ENCODE results near the gene VASN.

GRCh38 chr16:4376126-4376892 lies 4.7 kb downstream of the VASN start:
- TF ChIP-seq CREB1 (IDR thresholded peaks at IDR 0.05; ENCODE audit: low read depth): no peak
- peak; percentile 4; the same call in 1 of the 2 replicates for TF ChIP-seq POLR2A (IDR thresholded peaks at IDR 0.05; ENCODE audit: low read depth, low read length)
- no peak for TF ChIP-seq RB1 (IDR thresholded peaks at IDR 0.05; ENCODE audit: borderline replicate concordance)

Measured in GM12878 (cell line).